ENCODE measurements around the gene CAMK1D.

The CAMK1D gene

DNA sequence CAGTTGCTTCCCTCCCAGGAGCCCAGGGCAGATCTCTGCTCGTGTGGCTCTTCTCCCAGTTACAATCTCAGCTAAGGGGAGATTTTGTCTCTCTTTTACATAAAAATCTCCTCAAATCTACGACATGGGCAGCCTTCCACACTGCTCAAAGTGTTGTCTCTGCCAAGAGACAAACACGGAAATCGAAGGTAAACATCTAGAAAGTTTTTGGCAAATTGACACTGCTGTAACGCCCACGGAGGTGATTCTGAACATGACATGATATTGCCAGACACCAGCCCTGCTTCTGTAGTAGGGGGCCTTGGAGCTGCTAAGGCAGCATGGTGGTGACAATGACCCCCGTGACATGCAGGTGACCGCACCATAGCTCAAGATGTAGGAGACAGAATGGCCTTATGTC lies 523.8 kb downstream of the CAMK1D start:
- TF ChIP-seq GATA2 (IDR thresholded peaks at IDR 0.05; ENCODE audit: low read depth, low read length) (no peak), GATA3 (IDR thresholded peaks at IDR 0.05; ENCODE audit: low read depth, low read length) (no peak)

DNA sequence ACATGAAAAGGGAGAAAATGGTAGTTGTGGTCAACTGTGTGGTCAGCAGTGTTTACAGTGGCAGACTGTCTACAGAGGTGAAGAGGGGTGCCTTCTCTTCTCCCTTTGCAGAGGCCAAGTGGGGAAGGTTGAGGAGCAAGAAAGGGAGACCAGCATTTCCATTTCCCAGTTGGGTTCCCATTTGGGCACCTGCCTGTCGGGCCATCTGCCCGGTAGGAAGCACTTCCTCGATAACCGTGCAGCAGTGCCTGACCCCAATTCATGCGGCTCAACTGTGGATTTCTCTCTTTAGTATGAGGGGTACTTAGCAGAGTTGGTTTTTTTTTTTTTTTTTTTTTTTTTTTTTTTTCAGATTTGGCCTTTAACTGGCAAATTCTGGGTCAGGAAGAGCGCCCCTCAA lies 525.2 kb downstream of the CAMK1D start:
- TF ChIP-seq GATA3 (IDR thresholded peaks at IDR 0.05; ENCODE audit: low read depth, low read length): no peak

DNA sequence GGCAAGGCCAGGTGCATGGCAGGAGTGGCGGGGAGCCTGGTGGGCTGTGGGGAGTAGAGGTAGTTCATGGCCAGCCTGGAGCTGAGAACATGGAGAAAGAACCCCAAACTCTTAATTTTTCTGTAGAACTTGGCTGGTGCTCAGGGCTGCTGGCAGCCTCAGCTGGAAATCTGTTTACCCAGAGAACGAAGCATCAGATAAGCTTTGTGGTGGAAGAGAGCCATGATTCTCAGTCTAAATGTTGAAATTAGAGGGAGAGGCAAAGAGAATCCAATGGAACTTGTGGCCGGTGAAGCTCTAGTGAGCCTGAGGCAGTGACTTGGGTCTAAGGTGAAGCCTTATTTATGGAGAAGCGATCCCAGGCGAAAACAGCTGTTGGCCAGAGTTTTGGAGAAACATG lies 525.8 kb downstream of the CAMK1D start:
- TF ChIP-seq GATA3 (IDR thresholded peaks at IDR 0.05; ENCODE audit: low read depth, low read length) (no peak), GATA2 (IDR thresholded peaks at IDR 0.05; ENCODE audit: low read depth, low read length) (peak; percentile 68)

DNA sequence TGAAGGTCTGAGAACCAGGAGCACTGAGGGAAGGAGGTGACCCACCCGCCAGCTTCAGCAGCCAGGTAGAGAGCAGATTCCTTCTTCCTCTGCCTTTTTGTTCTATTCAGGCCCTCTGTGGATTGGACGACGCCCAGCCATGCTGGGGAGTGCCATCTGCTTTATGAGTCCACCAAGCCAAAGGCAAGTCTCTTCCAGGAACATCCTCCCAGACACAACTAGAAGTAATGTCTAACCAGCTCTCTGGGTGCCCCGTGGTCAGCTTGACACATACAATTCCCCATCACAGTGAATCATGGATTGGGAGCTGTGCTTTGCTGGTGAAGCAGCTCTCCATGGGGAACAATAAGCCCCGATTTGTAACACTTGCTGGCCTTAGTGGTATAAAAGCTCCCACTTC lies 526.9 kb downstream of the CAMK1D start:
- no peak for TF ChIP-seq GATA2 (IDR thresholded peaks at IDR 0.05; ENCODE audit: low read depth, low read length)
- no peak for TF ChIP-seq GATA3 (IDR thresholded peaks at IDR 0.05; ENCODE audit: low read depth, low read length)

DNA sequence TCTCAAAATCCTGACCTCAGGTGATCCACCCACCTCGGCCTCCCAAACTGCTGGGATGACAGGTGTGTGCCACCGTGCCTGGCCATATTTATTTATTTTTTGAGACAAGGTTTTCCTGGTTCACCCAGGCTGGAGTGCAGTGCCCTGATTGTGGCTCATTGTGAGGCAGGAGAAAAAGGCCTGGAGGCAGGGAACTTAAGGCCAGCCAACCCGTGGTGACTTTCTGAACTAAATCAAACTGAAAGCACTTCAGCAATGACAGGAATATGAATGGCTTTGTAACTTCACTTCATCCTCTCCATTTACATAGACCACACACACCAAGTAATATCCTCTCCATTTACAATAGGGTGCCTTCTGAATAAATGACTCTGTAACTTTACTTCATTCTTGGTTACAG lies 527.8 kb downstream of the CAMK1D start:
- TF ChIP-seq GATA2 (IDR thresholded peaks at IDR 0.05; ENCODE audit: low read depth, low read length): no peak
- no peak for TF ChIP-seq GATA3 (IDR thresholded peaks at IDR 0.05; ENCODE audit: low read depth, low read length)

DNA sequence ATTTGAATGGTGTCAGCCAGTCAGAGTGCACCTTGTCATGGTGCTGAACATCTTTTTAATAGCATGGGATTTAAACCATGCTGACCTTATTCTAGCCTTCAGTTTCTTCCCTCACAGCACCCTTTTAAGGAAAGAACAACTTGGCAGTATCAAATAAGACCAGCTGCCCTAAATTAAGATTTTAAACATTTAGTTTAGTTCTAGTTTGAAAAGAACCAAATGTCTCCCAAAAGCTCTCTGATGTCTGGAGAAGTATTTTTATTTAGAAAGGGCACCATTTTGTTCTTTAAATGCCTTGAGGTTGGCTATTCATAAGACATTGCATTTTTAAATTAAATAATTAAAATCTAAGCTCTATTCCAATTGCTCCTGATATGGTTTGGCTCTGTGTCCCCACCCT lies 531.1 kb downstream of the CAMK1D start:
- no peak for TF ChIP-seq GATA2 (IDR thresholded peaks at IDR 0.05; ENCODE audit: low read depth, low read length)
- no peak for TF ChIP-seq GATA3 (IDR thresholded peaks at IDR 0.05; ENCODE audit: low read depth, low read length)

DNA sequence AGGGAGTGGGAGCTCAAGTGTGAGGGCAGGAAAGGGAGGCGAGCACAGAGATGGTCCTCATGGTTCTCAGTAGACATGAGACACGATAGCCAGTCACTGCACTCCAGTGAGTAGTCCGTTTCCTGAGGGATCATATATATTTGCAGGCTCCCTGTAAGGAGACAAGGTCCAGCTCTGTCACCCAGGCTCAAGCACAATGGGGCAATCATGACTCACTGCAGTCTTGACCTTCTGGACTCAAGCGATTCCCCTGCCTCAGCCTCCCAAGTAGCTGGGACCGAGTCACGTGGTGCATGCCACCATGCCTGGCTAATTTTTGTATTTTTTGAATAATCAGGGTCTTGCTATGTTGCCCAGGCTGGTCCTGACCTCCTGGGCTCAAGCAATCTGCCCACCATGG lies 535.5 kb downstream of the CAMK1D start:
- TF ChIP-seq GATA2 (IDR thresholded peaks at IDR 0.05; ENCODE audit: low read depth, low read length) (no peak), GATA3 (IDR thresholded peaks at IDR 0.05; ENCODE audit: low read depth, low read length) (no peak)
